Mesodermal cell (in vitro differentiated cells): ENCODE results near the gene HOMER2. TPM values are rescaled to one million over a fixed set of nuclear protein-coding genes. Genes with fewer than 3 reads are reported as not detected.
A peak's percentile ranks its signal among the peaks of the same experiment; 100 is the strongest.
"Not testable (repeated sequence)": the region's sequence is repeated elsewhere in the genome, so short reads cannot be mapped to it uniquely, and the experiment has no call there.

Experiments used
- H3K27ac ChIP-seq: 2 replicates; pipeline ENCODE4 v1.7.0; 2013; ENCODE audit warnings: mild to moderate bottlenecking, low read depth, low read length, moderate library complexity; ENCODE audit not compliant: severe bottlenecking
- H3K36me3 ChIP-seq: 2 replicates; pipeline ENCODE4 v1.7.1; 2013; ENCODE audit warnings: mild to moderate bottlenecking, low read length, moderate library complexity; ENCODE audit not compliant: control insufficient read depth, insufficient read depth
- H3K4me1 ChIP-seq: one replicate; pipeline ENCODE4 v1.7.1; 2013; ENCODE audit warnings: mild to moderate bottlenecking, low read length; ENCODE audit not compliant: insufficient read depth, control insufficient read depth, poor library complexity, severe bottlenecking
- H3K4me3 ChIP-seq: 2 replicates; pipeline ENCODE4 v1.7.0; 2013; ENCODE audit warnings: low read length, control low read depth, mild to moderate bottlenecking; ENCODE audit not compliant: insufficient read depth, poor library complexity, severe bottlenecking; ENCODE audit errors: extremely low read depth
- H3K9me3 ChIP-seq: 2 replicates; pipeline ENCODE4 v1.7.1; 2013; ENCODE audit warnings: mild to moderate bottlenecking, low read length, moderate library complexity; ENCODE audit not compliant: control insufficient read depth
- whole genome bisulfite sequencing, 2 experiments: methylation state at CpG; one replicate each; pipeline ENCODE4 v1.1.5; 2013; ENCODE audit warnings: missing lambda C conversion rate in 2 of 2; ENCODE audit not compliant: insufficient coverage in 2 of 2; 5-methylcytosine and 5-hydroxymethylcytosine counted together
- polyA plus RNA-seq, 2 experiments: library from polyadenylated mRNA; stranded (reverse); fragments of 50-300 nt; gene quantifications; one replicate each; pipeline ENCODE4 v1.2.3, GENCODE V29; 2013

The HOMER2 gene
- 8.6 TPM for polyA plus RNA-seq (2013, experiment 1 of 2)
- 8.0 TPM for polyA plus RNA-seq (2013, experiment 2 of 2)

GRCh38 chr15:82952158-82953081 is at the start of gene HOMER2:
HOMER2 (minus strand) TSS chr15:82952720; CDS start chr15:82952535, 185 bp downstream.
- H3K9me3 ChIP-seq: no peaks in the 10 kb centered on the region
- no peaks in the 10 kb centered on the region for H3K36me3 ChIP-seq
- WGBS, 2 experiments: 1 to 3% methylated on average over 47 to 102 of the region's 119 CpGs
- H3K4me3 ChIP-seq: peak within 1 kb of the TSS; percentile 36
- H3K4me1 ChIP-seq: no peaks in the 10 kb centered on the region
- H3K27ac ChIP-seq: no peak within 1 kb of the TSS

GRCh38 chr15:83000672-83001031 is 48.1 kb upstream of the HOMER2 start:
- H3K27ac ChIP-seq, H3K4me3 ChIP-seq, H3K4me1 ChIP-seq, H3K36me3 ChIP-seq, H3K9me3 ChIP-seq: not testable (repeated sequence)
- 86 to 93% methylated on average over 3 of the region's 3 CpGs for WGBS, 2 experiments

DNA sequence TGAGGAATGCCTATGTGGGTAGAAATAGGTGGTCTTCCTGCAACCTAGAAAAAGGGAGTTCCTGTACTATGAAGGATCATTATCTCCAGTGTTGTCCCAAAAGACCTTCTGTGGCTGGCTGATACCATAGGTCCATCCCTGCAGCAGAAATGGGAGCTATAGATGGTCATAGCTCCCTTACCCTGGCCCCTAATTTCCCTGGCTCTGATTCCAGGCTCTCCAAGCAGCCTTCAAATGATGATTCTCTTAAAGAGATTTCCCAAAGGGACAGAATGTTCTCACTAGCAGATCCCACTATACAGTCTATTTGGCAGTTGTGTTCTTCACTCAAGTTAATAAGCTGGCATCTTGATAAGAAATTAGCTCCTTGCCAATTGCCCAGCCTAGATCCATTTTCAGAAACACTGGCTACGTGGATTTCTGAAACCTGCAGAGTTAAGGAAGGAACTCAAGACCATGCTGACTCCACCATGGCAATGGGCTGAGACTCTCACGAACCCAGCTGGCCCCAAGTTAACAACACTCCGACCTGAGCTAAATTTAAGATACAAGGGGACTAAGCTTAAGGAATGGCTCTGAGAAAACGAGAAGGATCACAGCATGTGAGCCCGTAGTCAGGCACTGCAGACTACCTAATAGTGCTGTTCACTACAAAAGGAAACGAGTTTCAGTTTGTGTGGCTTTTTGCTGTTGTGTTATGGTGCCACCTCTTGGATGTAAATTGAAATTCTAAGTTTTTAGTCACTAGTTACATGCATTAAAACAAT is 47.6 kb upstream of the HOMER2 start:
- Histone ChIP-seq H3K9me3 (no peaks in the 10 kb centered on the region), H3K36me3 (peaks cover 5% of the 10 kb centered on the region), H3K27ac (no peak overlapping the region), H3K4me1 (peaks cover 7% of the 10 kb centered on the region), H3K4me3 (no peak overlapping the region)
- WGBS, 2 experiments: 59 to 89% methylated on average over 1 to 5 of the region's 6 CpGs

- no peak overlapping the region for H3K4me3 ChIP-seq
- 93 to 95% methylated on average over 3 to 5 of the region's 6 CpGs for WGBS, 2 experiments
These were observed 46.9 kb upstream of the HOMER2 start for GRCh38 chr15:82999426-82999825.

GRCh38 chr15:82995938-82996337 is 43.4 kb upstream of the HOMER2 start:
- H3K9me3 ChIP-seq: no peaks in the 10 kb centered on the region
- no peak overlapping the region for H3K27ac ChIP-seq
- WGBS, 2 experiments: 80 to 100% methylated on average over 1 of the region's 3 CpGs
- peaks cover 4% of the 10 kb centered on the region for H3K4me1 ChIP-seq
- H3K4me3 ChIP-seq: no peak overlapping the region
- H3K36me3 ChIP-seq: peaks cover 11% of the 10 kb centered on the region

More at GRCh38 chr15:82999426-82999825, 46.9 kb upstream of the HOMER2 start:
- Histone ChIP-seq H3K9me3 (no peaks in the 10 kb centered on the region), H3K36me3 (no peaks in the 10 kb centered on the region), H3K4me1 (peaks cover 7% of the 10 kb centered on the region), H3K27ac (no peak overlapping the region)

- no peaks in the 10 kb centered on the region for H3K9me3 ChIP-seq
- H3K36me3 ChIP-seq: peaks cover 11% of the 10 kb centered on the region
- no peak overlapping the region for H3K4me3 ChIP-seq
- peaks cover 4% of the 10 kb centered on the region for H3K4me1 ChIP-seq
- 92 to 93% methylated on average over 2 of the region's 2 CpGs for WGBS, 2 experiments
- H3K27ac ChIP-seq: no peak overlapping the region
These were observed 42.6 kb upstream of the HOMER2 start for GRCh38 chr15:82995076-82995475.

GRCh38 chr15:82993144-82993543 is 40.6 kb upstream of the HOMER2 start:
- no peaks in the 10 kb centered on the region for H3K9me3 ChIP-seq
- H3K36me3 ChIP-seq: peaks cover 21% of the 10 kb centered on the region
- no peak overlapping the region for H3K27ac ChIP-seq
- H3K4me3 ChIP-seq: no peak overlapping the region
- H3K4me1 ChIP-seq: peaks cover 4% of the 10 kb centered on the region
- 85 to 96% methylated on average over 4 of the region's 4 CpGs for WGBS, 2 experiments

GRCh38 chr15:82992436-82992998 is 40.0 kb upstream of the HOMER2 start:
- Histone ChIP-seq H3K27ac (no peak overlapping the region), H3K4me3 (no peak overlapping the region), H3K36me3 (peaks cover 27% of the 10 kb centered on the region), H3K9me3 (no peaks in the 10 kb centered on the region), H3K4me1 (peaks cover 4% of the 10 kb centered on the region)
- WGBS, 2 experiments: 100% methylated on average over 1 of the region's 3 CpGs; no CpG with 5 or more reads in 1 of the 2 experiments

- 4 to 6% methylated on average over 5 to 9 of the region's 12 CpGs for WGBS, 2 experiments
- H3K4me3 ChIP-seq: peak overlapping the region; percentile 88
- H3K27ac ChIP-seq: peak overlapping the region; percentile 25
- H3K36me3 ChIP-seq: peaks cover 25% of the 10 kb centered on the region
- no peaks in the 10 kb centered on the region for H3K9me3 ChIP-seq
- no peaks in the 10 kb centered on the region for H3K4me1 ChIP-seq
These were observed 33.9 kb upstream of the HOMER2 start for GRCh38 chr15:82986442-82986780.

DNA sequence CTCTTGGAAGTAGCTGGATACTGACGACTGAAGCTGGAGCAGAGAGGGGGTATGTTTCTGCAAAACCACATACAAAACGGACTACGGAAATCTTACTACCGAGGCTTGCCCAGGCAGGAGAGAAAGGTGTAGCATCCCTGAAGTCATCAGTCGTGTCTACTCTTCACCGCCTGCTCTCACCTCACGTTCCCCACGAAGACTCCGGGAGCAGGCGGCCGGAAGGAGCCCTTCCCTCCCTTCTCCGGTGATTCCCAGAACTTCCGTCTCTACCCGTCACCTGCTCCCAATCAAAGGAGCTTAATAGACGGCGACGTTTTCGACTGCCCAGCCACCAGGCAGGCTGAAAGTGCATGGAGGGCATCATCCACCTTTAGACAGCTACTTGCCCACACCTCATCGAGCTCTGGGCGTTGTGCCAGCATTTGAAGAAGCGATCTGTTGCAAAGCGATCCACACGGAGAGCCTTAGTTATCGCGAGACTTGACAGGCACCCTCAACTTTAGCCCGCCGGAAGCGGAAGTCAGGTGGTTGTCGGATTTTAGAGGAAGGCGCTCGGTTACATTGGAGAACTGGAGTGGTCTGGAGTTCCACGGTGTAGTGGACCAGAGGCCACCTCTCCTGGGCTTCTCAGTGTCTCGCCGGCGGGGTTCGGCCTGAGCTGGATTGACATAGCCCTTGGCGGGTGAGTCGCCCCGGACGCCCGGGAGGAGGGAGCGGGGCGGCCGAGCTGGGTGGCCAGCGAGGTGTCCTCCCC is 33.3 kb upstream of the HOMER2 start, which contains the start of gene RAMAC:
RAMAC (plus strand) TSS at position 523 of the 754 bp plus-strand sequence. CDS start 2,809 bp downstream, outside the sequence.
- Histone ChIP-seq H3K4me3 (peak within 1 kb of the TSS; percentile 88), H3K4me1 (no peaks in the 10 kb centered on the region), H3K27ac (peak within 1 kb of the TSS; percentile 25), H3K36me3 (peaks cover 20% of the 10 kb centered on the region), H3K9me3 (no peaks in the 10 kb centered on the region)
- 7 to 8% methylated on average over 34 to 45 of the region's 45 CpGs for WGBS, 2 experiments
